GM21526 (cell line): Measurements from ENCODE around the gene RASA2.
"Not testable (repeated sequence)": the region's sequence is repeated elsewhere in the genome, so short reads cannot be mapped to it uniquely, and the experiment has no call there.

Source experiments
- ATAC-seq: cut with Tn5 transposase; IDR thresholded peaks from one replicate; pipeline ENCODE4 v1.9.1; 2021; ENCODE audit warnings: moderate library complexity; ENCODE audit not compliant: unreplicated experiment, low FRiP score

Gene RASA2

GRCh38 chr3:141455603-141456300 is 31.1 kb upstream of the RASA2 start:
- ATAC-seq: no peak

GRCh38 chr3:141456301-141456625 is 30.6 kb upstream of the RASA2 start:
- ATAC-seq: no peak

- ATAC-seq: no peak
Observed at GRCh38 chr3:141457624-141458236, 29.1 kb upstream of the RASA2 start.

GRCh38 chr3:141459008-141459407 is 27.8 kb upstream of the RASA2 start:
- no peak for ATAC-seq

- peak; percentile 77 for ATAC-seq
Observed at GRCh38 chr3:141460097-141460704, 26.6 kb upstream of the RASA2 start.

- ATAC-seq: no peak
Observed at GRCh38 chr3:141462176-141462859, 24.5 kb upstream of the RASA2 start.

- no peak for ATAC-seq
Observed at GRCh38 chr3:141465221-141465620, 21.6 kb upstream of the RASA2 start.

GRCh38 chr3:141466633-141467169 is 20.1 kb upstream of the RASA2 start:
- ATAC-seq: no peak

GRCh38 chr3:141469720-141470119 is 17.1 kb upstream of the RASA2 start:
- no peak for ATAC-seq

GRCh38 chr3:141471160-141471559 is 15.7 kb upstream of the RASA2 start:
- no peak for ATAC-seq

- ATAC-seq: no peak
Observed at GRCh38 chr3:141476033-141476432, 10.8 kb upstream of the RASA2 start.

- ATAC-seq: no peak
Observed at GRCh38 chr3:141477224-141477623, 9.6 kb upstream of the RASA2 start.

- ATAC-seq: no peak
Observed at GRCh38 chr3:141478139-141478538, 8.7 kb upstream of the RASA2 start.

- not testable (repeated sequence) for ATAC-seq
Observed at GRCh38 chr3:141478840-141479239, 8.0 kb upstream of the RASA2 start.

GRCh38 chr3:141482245-141482922 is 4.4 kb upstream of the RASA2 start:
- no peak for ATAC-seq

- ATAC-seq: no peak
Observed at GRCh38 chr3:141484701-141485287, 2.0 kb upstream of the RASA2 start.

GRCh38 chr3:141485641-141486495 is 959 bp upstream of the RASA2 start:
- no peak for ATAC-seq

- no peak for ATAC-seq
Observed at GRCh38 chr3:141486496-141486745, 406 bp upstream of the RASA2 start.

GRCh38 chr3:141487521-141488252 is 860 bp downstream of the RASA2 start:
- peak; percentile 75 for ATAC-seq
